ENCODE measurements around the gene COX7A2L.

COX7A2L gene

GRCh38 chr2:42363413-42363812, 2.4 kb upstream of the COX7A2L start:
- no peaks in the 10 kb centered on the region for H3K36me3 ChIP-seq (ENCODE audit: insufficient read depth, low read length)
- peaks cover 28% of the 10 kb centered on the region for H3K4me1 ChIP-seq (ENCODE audit: insufficient read depth, low read length, severe bottlenecking)
- H3K4me3 ChIP-seq (ENCODE audit: low read depth, low read length, poor library complexity, severe bottlenecking) = no peak overlapping the region
- H3K9ac ChIP-seq (ENCODE audit: low read length) = no peak overlapping the region
- H3K4me2 ChIP-seq (ENCODE audit: low read length) = no peak overlapping the region
- peaks cover 24% of the 10 kb centered on the region for H3K79me2 ChIP-seq (ENCODE audit: insufficient read depth, low read length)
- no peaks in the 10 kb centered on the region for H3K9me2 ChIP-seq (ENCODE audit: low read depth, low read length)
- H4K20me1 ChIP-seq (ENCODE audit: insufficient read depth, low read length) = no peaks in the 10 kb centered on the region
- no peak overlapping the region for H2AFZ ChIP-seq (ENCODE audit: low read length)
- TF ChIP-seq, protein P1, sequence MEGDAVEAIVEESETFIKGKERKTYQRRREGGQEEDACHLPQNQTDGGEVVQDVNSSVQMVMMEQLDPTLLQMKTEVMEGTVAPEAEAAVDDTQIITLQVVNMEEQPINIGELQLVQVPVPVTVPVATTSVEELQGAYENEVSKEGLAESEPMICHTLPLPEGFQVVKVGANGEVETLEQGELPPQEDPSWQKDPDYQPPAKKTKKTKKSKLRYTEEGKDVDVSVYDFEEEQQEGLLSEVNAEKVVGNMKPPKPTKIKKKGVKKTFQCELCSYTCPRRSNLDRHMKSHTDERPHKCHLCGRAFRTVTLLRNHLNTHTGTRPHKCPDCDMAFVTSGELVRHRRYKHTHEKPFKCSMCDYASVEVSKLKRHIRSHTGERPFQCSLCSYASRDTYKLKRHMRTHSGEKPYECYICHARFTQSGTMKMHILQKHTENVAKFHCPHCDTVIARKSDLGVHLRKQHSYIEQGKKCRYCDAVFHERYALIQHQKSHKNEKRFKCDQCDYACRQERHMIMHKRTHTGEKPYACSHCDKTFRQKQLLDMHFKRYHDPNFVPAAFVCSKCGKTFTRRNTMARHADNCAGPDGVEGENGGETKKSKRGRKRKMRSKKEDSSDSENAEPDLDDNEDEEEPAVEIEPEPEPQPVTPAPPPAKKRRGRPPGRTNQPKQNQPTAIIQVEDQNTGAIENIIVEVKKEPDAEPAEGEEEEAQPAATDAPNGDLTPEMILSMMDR (IDR thresholded peaks at IDR 0.05; ENCODE audit: low read length) = no peak
- no peak for TF ChIP-seq EZH2 (IDR thresholded peaks at IDR 0.05; ENCODE audit: borderline replicate concordance, low read length)
- H3K27me3 ChIP-seq (ENCODE audit: insufficient read depth, low read length) = no peaks in the 10 kb centered on the region
- H3K27ac ChIP-seq (ENCODE audit: low read depth, low read length, poor library complexity, severe bottlenecking) = no peak overlapping the region
- no peaks in the 10 kb centered on the region for H3F3A ChIP-seq (ENCODE audit: insufficient read depth, low read length)
- H3K9me3 ChIP-seq (ENCODE audit: low read length) = no peaks in the 10 kb centered on the region

- Histone ChIP-seq H3K79me2 (ENCODE audit: insufficient read depth, low read length) (peaks cover 39% of the 10 kb centered on the region), H3K27me3 (ENCODE audit: insufficient read depth, low read length) (no peaks in the 10 kb centered on the region), H3K9me3 (ENCODE audit: low read length) (no peaks in the 10 kb centered on the region), H3K9ac (ENCODE audit: low read length) (peak overlapping the region; percentile 87), H3K27ac (ENCODE audit: low read depth, low read length, poor library complexity, severe bottlenecking) (no peak overlapping the region), H3K36me3 (ENCODE audit: insufficient read depth, low read length) (no peaks in the 10 kb centered on the region), H3F3A (ENCODE audit: insufficient read depth, low read length) (no peaks in the 10 kb centered on the region), H3K4me3 (ENCODE audit: low read depth, low read length, poor library complexity, severe bottlenecking) (peak overlapping the region; percentile 87), H2AFZ (ENCODE audit: low read length) (peak overlapping the region; percentile 66), H4K20me1 (ENCODE audit: insufficient read depth, low read length) (no peaks in the 10 kb centered on the region), H3K4me1 (ENCODE audit: insufficient read depth, low read length, severe bottlenecking) (peaks cover 32% of the 10 kb centered on the region), H3K9me2 (ENCODE audit: low read depth, low read length) (no peaks in the 10 kb centered on the region), H3K4me2 (ENCODE audit: low read length) (peak overlapping the region; percentile 74)
- TF ChIP-seq, protein P1 (IDR thresholded peaks at IDR 0.05; ENCODE audit: low read length) = no peak; the same call in 1 of the 2 replicates
- no peak for TF ChIP-seq EZH2 (IDR thresholded peaks at IDR 0.05; ENCODE audit: borderline replicate concordance, low read length)
Measured at GRCh38 chr2:42361728-42362283, 789 bp upstream of the COX7A2L start.

DNA sequence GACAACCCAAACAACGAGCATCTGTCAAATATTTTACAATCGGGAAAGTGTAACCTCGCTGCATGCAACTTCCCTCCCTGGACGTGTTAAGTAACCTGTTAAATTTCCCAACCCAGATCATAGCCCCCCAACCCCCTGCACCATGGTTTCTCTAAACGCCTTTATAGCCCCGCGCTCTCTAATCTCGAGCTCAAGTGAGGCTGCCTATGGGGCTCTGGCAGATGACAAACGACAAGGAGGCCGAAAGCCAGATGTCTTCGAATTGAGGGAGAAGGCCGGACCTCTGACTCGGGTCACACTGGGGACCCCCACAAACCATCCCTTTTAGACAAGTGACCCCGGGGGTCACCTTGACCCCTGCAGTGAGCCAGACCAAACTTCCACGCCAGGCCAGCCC, 526 bp downstream of the COX7A2L start:
- Histone ChIP-seq H3K79me2 (ENCODE audit: insufficient read depth, low read length) (peaks cover 52% of the 10 kb centered on the region), H3K4me1 (ENCODE audit: insufficient read depth, low read length, severe bottlenecking) (peaks cover 32% of the 10 kb centered on the region), H3F3A (ENCODE audit: insufficient read depth, low read length) (no peaks in the 10 kb centered on the region), H3K27me3 (ENCODE audit: insufficient read depth, low read length) (no peaks in the 10 kb centered on the region), H3K4me3 (ENCODE audit: low read depth, low read length, poor library complexity, severe bottlenecking) (peak overlapping the region; percentile 87), H3K36me3 (ENCODE audit: insufficient read depth, low read length) (peaks cover 6% of the 10 kb centered on the region; the same call in 1 of the 2 replicates), H3K9me2 (ENCODE audit: low read depth, low read length) (no peaks in the 10 kb centered on the region), H3K9me3 (ENCODE audit: low read length) (no peaks in the 10 kb centered on the region), H3K27ac (ENCODE audit: low read depth, low read length, poor library complexity, severe bottlenecking) (peak overlapping the region; percentile 90), H4K20me1 (ENCODE audit: insufficient read depth, low read length) (no peaks in the 10 kb centered on the region), H2AFZ (ENCODE audit: low read length) (no peak overlapping the region), H3K9ac (ENCODE audit: low read length) (peak overlapping the region; percentile 87), H3K4me2 (ENCODE audit: low read length) (peak overlapping the region; percentile 74)
- TF ChIP-seq EZH2 (IDR thresholded peaks at IDR 0.05; ENCODE audit: borderline replicate concordance, low read length) = no peak
- TF ChIP-seq, protein P1 (IDR thresholded peaks at IDR 0.05; ENCODE audit: low read length) = no peak
